Gastroesophageal sphincter (tissue), 4 donors: Measurements from ENCODE around the gene FOSL2. TPM values are rescaled to one million over a fixed set of nuclear protein-coding genes. Genes with fewer than 3 reads are reported as not detected.

Experiments used
- ATAC-seq: fragments of 150-250 bp; one replicate; pipeline ENCODE4 v1.9.1; 2016; ENCODE audit warnings: mild to moderate bottlenecking, moderate library complexity
- H3K27ac ChIP-seq, 4 donors: fragments of 200-600 bp; sonication (generic) in 3 of 4; 1 replicate in 3 of 4; 2 replicates in 1 of 4; pipeline ENCODE4 v1.5.1; 2016 to 2019
- H3K27me3 ChIP-seq: fragments of 200-600 bp; sonication (generic); one replicate; pipeline ENCODE4 v1.5.1; 2019
- H3K36me3 ChIP-seq, 2 donors: fragments of 200-600 bp; sonication (generic); one replicate each; pipeline ENCODE4 v1.5.1; 2019; ENCODE audit warnings: control low read depth in 1 of 2
- H3K4me1 ChIP-seq, 3 donors: fragments of 200-600 bp; sonication (generic); 1 replicate in 2 of 3; 2 replicates in 1 of 3; pipeline ENCODE4 v1.5.1; 2016 to 2019; ENCODE audit warnings: control low read depth in 2 of 3
- H3K4me3 ChIP-seq, 2 donors: fragments of 200-600 bp; sonication (generic); one replicate each; pipeline ENCODE4 v1.5.1; 2019; ENCODE audit warnings: mild to moderate bottlenecking in 1 of 2, moderate library complexity in 1 of 2
- H3K9me3 ChIP-seq, 3 donors: fragments of 200-600 bp; sonication (generic); one replicate each; pipeline ENCODE4 v1.5.1; 2017 to 2019; ENCODE audit warnings: control low read depth in 2 of 3
- CTCF ChIP-seq, 4 experiments: fragments of 200-600 bp in 2 of 4; fragments of 450-650 bp in 2 of 4; sonication (generic) in 1 of 4; IDR thresholded peaks; one replicate each; pipeline ENCODE4 v1.5.1; 2017 to 2019; ENCODE audit warnings: antibody characterized with exemption in 4 of 4, mild to moderate bottlenecking in 2 of 4, moderate library complexity in 2 of 4
- EP300 ChIP-seq: sonication (generic); formaldehyde crosslinking; IDR thresholded peaks from one replicate; pipeline ENCODE4 v1.6.1; 2017; ENCODE audit warnings: antibody characterized with exemption, mild to moderate bottlenecking
- POLR2A ChIP-seq, 2 donors: fragments of 450-650 bp; IDR thresholded peaks; one replicate each; pipeline ENCODE4 v1.6.1; 2017; ENCODE audit warnings: antibody characterized with exemption in 2 of 2, mild to moderate bottlenecking in 2 of 2, moderate library complexity in 1 of 2
- POLR2AphosphoS5 ChIP-seq: sonication (generic); formaldehyde crosslinking; IDR thresholded peaks from one replicate; pipeline ENCODE4 v1.6.1; 2017; ENCODE audit warnings: antibody characterized with exemption
- WGBS, 2 donors: methylation state at CpG; one replicate each; pipeline ENCODE4 v1.1.5; 2018; ENCODE audit warnings: low coverage in 1 of 2; 5-methylcytosine and 5-hydroxymethylcytosine counted together
- total RNA-seq, 4 donors: library from RNA; depleted of rRNA; stranded (reverse); fragments of >200 nt; gene quantifications; one replicate each; pipeline ENCODE4 v1.1.0, GENCODE V29; 2016

The FOSL2 gene
- total RNA-seq, 4 donors from 2014 or later, result 75.3 to 152 (median 132) TPM

- H3K27me3 ChIP-seq, result no peaks in the 10 kb centered on the region
- no peak for ATAC-seq
- H3K36me3 ChIP-seq, result no peaks in the 10 kb centered on the region
- 60 to 100% methylated on average over 1 of the region's 17 CpGs for WGBS, 2 donors
- no peak overlapping the region for H3K27ac ChIP-seq
- H3K9me3 ChIP-seq, result peaks cover 0 to 14% (median 0%) of the 10 kb centered on the region in 3 donors
- no peaks in the 10 kb centered on the region for H3K4me1 ChIP-seq
- TF ChIP-seq POLR2AphosphoS5 (no peak), POLR2A (IDR thresholded peaks at IDR 0.05) (no peak), EP300 (no peak), CTCF (IDR thresholded peaks at IDR 0.05) (no peak)
- no peak overlapping the region for H3K4me3 ChIP-seq
These were observed 43.9 kb downstream of the FOSL2 start for GRCh38 chr2:28436525-28437051.

GRCh38 chr2:28437149-28437835 lies 44.6 kb downstream of the FOSL2 start:
- no peaks in the 10 kb centered on the region for H3K4me1 ChIP-seq
- no peaks in the 10 kb centered on the region for H3K36me3 ChIP-seq
- no peak for ATAC-seq
- H3K27ac ChIP-seq, result no peak overlapping the region
- WGBS, 2 donors, result 77 to 83% methylated on average over 6 to 10 of the region's 18 CpGs
- H3K27me3 ChIP-seq, result no peaks in the 10 kb centered on the region
- TF ChIP-seq POLR2A (IDR thresholded peaks at IDR 0.05) (no peak), CTCF (IDR thresholded peaks at IDR 0.05) (no peak), POLR2AphosphoS5 (no peak), EP300 (no peak)
- peaks cover 0 to 14% (median 0%) of the 10 kb centered on the region in 3 donors for H3K9me3 ChIP-seq
- H3K4me3 ChIP-seq, result no peak overlapping the region

DNA sequence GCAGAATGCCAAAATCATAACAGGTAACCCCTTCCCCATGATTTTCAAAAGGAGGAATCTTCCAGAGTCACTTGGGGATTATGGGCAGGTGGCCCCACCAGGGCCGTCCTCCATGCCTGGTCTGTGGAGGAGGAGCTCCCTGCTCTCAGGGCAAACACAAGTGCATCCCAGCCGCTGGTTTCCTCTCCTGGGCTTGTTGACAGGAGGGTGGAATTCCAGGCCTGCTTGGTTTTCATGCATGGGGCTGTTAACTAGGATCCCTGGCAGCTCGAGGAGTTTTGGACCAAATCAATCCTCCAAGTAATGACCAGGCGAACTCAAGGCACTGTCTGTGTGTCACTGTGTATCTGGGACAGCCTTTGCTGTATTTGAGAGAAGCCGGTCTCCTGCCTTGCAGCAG lies 45.3 kb downstream of the FOSL2 start:
- Histone ChIP-seq H3K27me3 (no peaks in the 10 kb centered on the region), H3K4me1 (no peaks in the 10 kb centered on the region), H3K36me3 (no peaks in the 10 kb centered on the region), H3K4me3 (no peak overlapping the region), H3K27ac (no peak overlapping the region), H3K9me3 (peaks cover 0 to 12% (median 0%) of the 10 kb centered on the region in 3 donors)
- TF ChIP-seq POLR2A (IDR thresholded peaks at IDR 0.05), result no peak
- no peak for TF ChIP-seq CTCF (IDR thresholded peaks at IDR 0.05)
- TF ChIP-seq EP300, result no peak
- no peak for TF ChIP-seq POLR2AphosphoS5
- ATAC-seq, result no peak
- WGBS, 2 donors, result 60% methylated on average over 2 of the region's 5 CpGs; no CpG with 5 or more reads in 1 of the 2 donors

- Histone ChIP-seq H3K9me3 (peaks cover 0 to 6% (median 0%) of the 10 kb centered on the region in 3 donors), H3K4me3 (no peak overlapping the region), H3K27me3 (no peaks in the 10 kb centered on the region), H3K36me3 (no peaks in the 10 kb centered on the region), H3K4me1 (no peaks in the 10 kb centered on the region), H3K27ac (no peak overlapping the region)
- TF ChIP-seq POLR2A (IDR thresholded peaks at IDR 0.05), result no peak
- TF ChIP-seq CTCF (IDR thresholded peaks at IDR 0.05), result no peak
- TF ChIP-seq EP300, result no peak
- no peak for TF ChIP-seq POLR2AphosphoS5
- no peak for ATAC-seq
- WGBS, 2 donors, result 71 to 73% methylated on average over 6 to 12 of the region's 13 CpGs
These were observed 45.9 kb downstream of the FOSL2 start for GRCh38 chr2:28438532-28439063.

GRCh38 chr2:28439127-28439526 lies 46.5 kb downstream of the FOSL2 start:
- TF ChIP-seq CTCF (IDR thresholded peaks at IDR 0.05), result no peak
- TF ChIP-seq POLR2A (IDR thresholded peaks at IDR 0.05), result no peak
- TF ChIP-seq EP300, result no peak
- TF ChIP-seq POLR2AphosphoS5, result no peak
- no peak for ATAC-seq
- Histone ChIP-seq H3K36me3 (no peaks in the 10 kb centered on the region), H3K4me3 (no peak overlapping the region), H3K27me3 (no peaks in the 10 kb centered on the region), H3K4me1 (no peaks in the 10 kb centered on the region), H3K27ac (no peak overlapping the region), H3K9me3 (peaks cover 0 to under 1% (median 0%) of the 10 kb centered on the region in 3 donors)
- WGBS, 2 donors, result 73 to 80% methylated on average over 2 to 5 of the region's 5 CpGs
